NCI-H187 treated with DMSO at 0.1 percent for 48 hours (cell line): ENCODE results near the gene ALKAL2.
"Not testable (repeated sequence)": the region's sequence is repeated elsewhere in the genome, so short reads cannot be mapped to it uniquely, and the experiment has no call there.

Experiments used
- DNase-seq: peaks from one replicate; lab custom pipeline; 2025; lab: John Stamatoyannopoulos, UW

Gene ALKAL2, protein sequence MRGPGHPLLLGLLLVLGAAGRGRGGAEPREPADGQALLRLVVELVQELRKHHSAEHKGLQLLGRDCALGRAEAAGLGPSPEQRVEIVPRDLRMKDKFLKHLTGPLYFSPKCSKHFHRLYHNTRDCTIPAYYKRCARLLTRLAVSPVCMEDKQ

DNA sequence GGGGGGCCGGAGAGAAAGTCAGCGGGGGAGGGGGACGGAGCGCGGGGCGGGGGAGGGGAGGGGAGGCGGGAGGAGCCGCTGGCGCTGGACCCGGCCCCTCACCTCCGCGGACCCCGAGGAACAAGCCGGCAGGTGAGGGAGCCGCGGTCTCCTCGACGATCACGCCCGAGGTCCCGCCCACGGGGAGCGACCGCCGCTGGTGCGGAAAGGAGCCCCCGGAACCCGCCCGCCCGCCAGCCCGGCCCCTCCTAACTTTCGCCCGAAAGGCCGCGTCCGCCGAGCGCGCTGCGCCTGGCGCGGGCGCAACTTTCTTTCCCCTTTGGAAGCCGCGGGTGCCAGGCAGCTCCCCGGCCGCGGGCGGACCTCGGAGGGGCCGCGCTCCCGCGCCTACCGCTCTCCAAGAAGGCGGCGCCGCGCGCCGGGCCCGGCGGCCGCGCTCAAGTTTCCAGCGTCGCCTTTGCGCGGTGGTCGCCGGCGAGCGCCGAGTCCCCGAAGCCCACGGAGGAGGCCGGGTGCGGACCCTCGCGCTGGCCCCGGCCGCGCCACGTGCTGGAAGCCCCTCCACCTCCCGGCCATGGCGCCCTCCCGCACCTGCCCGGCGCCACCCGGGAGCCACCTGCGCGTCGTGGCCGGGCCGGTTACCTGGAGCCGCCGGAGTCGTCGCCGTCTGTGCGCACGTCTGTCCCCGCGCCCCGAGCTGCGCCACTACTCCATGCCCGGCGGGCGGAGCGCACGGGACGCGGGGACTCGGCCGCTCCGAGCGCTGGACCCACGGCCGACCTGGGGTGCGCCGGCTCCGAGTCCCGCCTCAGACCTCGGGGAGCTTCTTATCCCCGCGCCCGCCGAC, at the start of gene ALKAL2:
TSS of gene ALKAL2 (minus strand) at position 181 of the 847 bp plus-strand sequence. CDS start 256 bp downstream, outside the sequence.
- no peak for DNase-seq

DNA sequence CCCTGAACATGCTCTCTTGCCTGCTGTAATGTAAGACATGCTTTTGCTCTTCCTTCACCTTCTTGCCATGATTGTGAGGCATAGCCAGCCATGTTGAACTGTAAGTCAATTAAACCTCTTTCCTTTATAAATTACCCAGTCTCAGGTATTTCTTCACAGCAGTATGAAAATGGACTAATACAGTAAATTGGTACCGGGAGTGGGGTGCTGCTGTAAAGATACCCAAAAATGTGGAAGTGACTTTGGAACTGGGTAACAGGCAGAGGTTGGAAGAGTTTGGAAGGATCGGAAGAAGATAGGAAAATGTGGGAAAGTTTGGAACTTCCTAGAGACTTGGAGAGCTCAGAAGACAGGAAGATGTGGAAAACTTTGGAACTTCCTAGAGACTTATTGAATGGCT, 49.1 kb upstream of the ALKAL2 start:
- DNase-seq: not testable (repeated sequence)

DNA sequence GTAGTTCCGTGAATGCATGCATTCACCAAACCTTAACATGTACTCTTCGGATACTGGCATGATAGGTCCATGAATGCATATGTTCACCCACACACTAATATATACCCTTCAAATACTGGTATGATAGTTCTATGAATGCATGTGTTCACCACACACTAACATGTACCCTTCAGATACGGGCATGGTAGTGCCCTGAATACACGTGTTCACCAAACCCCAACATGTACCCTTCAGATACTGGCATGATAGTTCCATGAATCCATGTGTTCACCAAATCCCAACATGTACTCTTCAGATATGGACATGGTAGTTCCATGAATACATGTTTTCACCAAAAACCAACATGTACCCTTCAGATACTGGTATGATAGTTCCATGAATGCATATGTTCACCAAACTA, 48.5 kb upstream of the ALKAL2 start:
- no peak for DNase-seq

DNA sequence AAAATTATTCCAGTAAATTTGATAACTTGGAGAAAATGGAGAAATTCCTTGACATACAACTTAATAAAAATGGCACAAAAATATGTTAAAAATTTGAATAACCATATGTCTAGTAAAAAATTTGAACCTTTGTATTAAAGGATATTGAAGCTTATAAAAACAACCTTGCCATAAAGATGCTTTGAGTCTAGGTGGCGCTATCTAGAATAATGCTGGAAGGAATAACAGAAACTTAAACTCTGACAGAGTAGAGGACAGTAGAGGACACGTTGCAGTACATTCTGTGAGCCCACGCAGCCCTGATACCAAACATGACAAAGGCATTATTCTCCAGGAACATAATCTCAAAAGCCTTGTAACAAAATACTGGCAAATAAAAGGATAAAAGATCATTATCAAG, 44.7 kb upstream of the ALKAL2 start:
- no peak for DNase-seq

DNA sequence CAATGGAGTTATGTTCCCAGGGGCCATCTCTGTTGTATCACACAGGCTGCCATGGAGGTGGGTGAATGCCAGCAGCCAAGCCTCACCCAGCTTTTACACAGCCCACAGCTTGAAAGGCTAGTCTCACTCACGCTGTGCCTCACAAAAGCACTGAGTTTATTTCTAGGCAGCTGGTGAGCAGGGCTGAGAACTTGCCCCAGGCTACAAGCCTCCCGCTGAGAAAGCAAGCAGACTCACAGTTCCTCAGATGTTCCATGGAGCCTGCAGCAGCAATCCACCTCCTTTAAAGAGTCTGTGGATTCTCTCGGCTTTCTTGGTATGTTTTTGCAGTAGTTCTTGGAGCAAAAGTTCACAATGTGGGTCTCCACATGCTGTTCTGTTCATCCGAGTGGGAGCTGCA, 40.9 kb upstream of the ALKAL2 start:
- DNase-seq: no peak

DNA sequence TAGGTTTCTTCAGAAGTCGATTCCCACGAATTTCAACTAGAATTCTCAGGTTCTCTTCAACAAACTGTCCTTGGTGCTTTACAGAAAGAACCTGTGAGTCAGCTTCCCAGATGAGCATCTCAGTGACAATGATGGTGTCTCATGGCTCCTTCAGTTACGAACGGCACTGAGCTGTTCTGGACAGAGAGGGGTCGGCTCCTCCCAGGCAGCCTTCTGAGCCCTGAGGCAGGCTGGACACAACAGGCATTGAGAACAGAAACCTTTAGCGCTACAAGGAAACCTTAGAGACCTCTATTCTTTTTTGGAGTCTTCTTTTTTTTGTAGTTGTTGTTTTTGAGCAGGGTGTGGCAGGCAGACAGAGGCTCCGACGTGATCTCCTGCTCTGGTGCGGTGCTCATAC, 35.1 kb upstream of the ALKAL2 start:
- no peak for DNase-seq

DNA sequence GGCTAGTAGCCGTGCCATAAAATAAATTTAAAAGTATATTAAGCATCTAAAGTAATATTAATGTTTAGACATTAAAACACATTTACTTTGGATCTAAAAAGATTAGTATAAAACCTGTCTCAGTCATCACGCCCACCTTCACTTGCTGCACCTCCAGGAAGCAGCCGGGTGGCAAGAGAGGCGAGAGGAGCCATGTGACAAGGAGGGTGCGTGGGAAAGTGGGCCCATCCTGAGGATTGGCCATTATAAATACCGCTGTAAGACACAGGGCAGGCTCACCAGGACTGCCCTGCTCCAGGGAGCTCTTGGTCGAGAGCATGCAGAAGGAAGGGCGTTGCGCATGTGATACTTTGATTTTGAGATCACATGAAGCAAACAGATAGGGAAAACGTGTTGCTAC, 34.4 kb upstream of the ALKAL2 start:
- DNase-seq: no peak

DNA sequence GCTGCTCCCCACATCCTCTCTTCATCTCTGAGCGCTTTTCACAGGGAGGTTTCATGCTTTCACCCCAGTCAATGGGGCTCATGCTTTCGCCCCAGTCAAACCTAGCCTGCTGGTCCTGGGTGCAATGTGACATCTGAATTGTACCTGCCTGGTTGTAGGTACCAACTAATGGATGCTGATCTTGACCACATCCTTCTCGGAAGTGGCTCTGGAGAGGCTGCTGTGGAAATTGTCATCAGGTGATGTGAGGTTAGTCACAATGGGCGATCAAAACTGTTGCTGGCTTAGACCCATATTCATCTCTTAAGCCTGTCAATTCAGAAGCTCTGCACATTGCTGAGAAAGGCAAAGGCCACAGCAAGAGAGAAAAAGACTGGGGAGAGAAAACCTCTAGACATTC, 32.7 kb upstream of the ALKAL2 start:
- DNase-seq: no peak

DNA sequence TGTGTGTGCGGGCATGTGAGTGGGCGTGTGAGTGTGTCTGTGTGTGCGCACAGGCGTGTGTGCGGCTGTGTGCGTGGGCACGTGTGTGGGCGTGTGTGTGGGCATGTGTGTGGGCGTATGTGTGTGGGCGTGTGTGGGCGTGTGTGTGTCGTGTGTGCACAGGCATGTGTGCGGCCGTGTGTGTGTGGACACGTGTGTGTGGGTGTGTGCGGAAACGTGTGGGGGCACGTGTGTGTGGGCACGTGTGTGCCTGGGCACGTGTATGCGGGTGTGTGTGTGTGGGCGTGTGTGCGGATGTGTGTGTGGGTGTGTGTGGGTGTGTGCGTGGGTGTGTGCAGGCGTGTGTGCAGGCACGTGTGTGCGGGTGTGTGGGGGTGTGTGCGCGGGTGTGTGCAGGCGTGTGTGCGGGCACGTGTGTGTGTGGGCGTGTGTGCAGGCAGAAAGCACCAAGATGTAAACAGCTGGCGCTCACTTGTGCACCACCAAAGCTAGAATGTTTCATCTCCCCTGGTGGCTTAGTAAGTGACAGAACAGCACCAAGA, 31.2 kb upstream of the ALKAL2 start:
- DNase-seq: no peak

DNA sequence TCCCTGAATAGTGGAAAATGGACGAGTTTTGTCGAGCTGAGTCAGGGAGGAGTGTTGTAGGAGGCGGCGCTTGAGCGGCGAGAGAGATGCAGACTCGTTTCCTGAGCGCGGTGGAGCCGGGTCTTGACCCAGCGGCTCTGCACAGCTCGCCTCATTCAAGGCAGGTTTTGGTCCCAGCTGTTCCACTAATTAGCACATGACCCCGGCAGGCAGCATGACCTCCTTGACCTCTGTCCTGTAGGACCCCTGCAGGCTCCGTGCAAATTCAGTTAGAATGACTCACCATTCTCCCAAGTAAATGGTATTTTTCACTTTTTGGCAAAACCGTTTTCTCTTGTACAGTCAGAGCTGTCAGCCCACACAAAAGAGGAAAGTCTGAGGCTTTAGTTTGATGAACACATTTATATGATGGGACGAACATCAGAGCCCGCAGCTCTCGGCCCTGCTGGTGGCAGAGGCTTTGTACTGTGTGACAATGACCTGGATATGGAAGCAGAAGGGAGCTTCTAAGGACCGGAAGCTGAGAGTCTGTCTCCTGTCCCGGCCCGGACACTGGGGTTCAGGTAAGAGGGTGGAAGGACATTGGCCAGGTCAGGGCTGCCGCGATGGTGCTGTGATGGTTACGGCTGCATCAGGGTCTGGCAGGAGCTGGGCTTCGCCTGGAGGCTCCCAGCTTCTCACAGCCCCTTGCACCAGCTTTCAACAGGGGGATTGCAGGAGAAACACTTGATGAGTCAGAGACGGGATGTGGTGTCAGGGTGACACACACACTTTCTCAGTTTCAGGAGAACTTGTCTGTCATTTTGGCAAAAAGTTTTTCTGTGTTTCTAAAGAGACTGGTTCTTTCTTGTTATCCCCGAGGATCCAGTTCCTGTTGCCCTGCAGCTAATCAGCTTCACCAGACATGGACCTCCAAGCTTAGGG, 29.9 kb upstream of the ALKAL2 start:
- no peak for DNase-seq

DNA sequence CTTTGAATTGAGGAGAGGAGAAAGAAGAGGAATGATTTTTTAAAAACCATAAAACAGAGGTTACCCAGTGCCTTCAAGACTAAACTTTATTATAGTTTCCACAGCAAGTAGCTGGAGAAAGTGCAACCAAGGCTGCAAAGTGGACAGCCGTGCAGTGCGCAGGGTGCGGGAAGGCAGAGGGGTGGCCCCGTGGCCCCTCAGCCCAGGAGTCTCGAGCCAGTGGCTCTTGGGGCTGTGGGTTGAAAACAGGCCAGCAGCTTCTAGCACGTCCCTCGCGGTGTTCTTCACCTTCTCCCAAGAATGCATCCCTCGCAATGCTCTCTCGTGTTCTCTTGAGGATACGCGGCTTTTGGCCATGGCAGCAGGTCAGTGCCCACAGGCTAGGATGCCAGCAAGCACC, 28.5 kb upstream of the ALKAL2 start:
- no peak for DNase-seq

DNA sequence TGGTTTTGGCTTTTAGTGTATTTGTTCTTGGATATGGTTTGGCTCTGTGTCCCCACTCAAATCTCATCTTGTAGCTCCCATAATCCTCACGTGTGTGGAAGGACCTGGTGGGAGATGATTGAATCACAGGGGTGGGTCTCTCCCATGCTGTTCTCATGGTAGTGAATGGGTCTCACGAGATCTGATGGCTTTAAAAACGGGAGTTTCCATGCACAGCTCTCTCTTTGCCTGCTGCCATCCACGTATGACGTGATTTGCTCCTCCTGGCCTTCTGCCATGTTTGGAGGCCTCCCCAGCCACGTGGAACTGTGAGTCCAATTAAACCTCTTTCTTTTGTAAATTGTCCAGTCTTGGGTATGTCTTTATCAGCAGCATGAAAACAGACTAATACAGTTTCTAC, 28.0 kb upstream of the ALKAL2 start:
- not testable (repeated sequence) for DNase-seq

DNA sequence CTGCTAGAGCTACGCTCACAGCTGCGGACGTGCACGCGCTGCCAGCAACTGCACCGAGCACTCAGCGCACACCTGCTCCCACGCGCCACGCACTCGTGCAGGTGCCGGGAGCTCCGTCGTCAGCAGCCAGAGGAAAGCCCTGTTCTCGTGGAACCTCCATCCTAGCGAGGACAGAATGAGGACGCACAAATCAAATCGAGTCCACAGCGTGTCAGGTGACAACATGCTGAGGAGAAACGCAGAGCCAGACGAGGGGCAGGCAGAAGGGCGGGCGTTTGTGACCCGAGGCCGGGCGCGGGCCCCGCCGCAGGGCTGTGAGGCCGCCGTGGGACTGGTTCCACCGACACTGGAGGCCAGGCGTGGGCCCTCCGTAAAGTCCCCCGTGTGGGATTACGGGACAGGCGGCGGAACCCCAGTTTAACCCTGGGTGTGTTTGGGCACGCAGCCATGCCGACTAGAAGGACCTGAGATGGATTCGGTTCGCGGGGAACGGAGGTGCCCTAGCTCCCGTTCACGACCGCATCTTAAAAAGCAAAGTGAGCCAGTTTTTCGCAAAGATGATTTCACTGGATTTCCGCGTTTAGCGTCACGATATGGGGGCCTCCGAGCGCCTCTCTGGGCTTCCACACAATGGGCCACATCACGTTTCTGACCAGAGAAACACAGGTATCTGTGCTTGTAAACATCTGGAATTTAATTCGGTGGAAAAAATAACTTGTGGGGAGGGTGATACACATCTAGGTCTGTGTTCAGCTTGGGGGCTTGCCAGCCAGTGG, 26.9 kb upstream of the ALKAL2 start:
- no peak for DNase-seq

DNA sequence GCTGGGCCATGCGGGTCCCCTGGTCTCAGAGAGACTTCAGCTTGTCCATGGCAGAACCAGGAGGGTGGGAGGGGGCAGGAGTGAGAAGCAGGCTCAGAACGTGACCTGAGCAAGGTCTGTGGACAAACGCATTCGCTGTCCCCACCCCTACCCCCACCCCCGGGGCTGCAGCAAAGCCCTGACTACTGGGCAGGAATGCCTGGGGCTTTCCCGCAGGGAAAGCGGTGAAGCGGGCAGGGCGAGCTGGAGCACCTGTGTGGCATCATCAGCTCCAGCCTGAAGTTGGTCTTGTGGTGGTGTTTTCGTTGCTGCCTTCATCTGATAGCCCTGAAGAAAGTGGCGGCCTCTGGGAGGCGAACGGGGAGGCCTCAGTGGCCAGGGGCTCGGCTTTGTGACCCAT, 26.1 kb upstream of the ALKAL2 start:
- no peak for DNase-seq

DNA sequence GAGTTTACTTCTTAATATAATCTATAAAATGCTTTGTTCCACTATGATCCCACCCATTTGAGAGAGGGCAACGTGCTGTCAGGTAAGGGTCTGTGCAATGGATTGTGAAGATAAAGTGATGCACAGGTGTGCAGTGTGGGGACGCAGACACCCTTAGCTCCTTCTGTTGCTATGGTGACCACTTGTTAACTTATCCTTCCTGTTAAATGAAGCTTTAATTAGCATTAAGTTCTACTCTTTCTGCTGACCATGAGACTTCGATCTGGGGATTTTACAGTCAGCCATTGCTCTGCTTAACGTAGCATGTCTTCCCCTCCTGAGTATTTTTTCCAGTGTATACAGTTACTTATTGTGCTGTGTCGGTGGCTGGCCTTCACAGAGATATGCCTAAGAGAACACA, 23.1 kb upstream of the ALKAL2 start:
- no peak for DNase-seq

DNA sequence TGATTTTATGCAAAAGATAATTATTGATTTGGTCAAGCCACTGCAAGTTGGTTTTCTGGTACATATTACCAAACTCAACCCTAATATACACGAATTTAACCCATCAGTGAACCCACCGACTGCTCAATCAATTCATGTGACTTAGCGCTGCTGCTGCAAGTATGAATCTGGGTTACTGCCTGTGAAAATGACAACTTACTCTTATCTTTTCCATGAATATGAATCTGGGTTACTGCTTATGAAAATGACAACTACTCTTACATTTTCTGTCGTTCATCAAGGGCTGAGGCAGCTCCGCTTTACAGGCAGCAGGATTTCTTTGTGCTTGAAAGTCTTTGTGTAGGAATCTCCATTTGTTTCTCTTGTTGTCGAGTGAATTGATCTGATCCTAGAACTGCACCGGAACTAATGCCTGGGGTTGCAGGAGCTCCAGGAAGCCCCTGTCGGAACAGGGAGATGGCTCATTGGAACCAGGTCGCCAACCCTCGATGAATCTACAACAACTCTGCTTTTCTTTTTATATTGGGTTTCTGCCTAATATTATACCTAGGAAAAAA, 22.1 kb upstream of the ALKAL2 start:
- DNase-seq: no peak

DNA sequence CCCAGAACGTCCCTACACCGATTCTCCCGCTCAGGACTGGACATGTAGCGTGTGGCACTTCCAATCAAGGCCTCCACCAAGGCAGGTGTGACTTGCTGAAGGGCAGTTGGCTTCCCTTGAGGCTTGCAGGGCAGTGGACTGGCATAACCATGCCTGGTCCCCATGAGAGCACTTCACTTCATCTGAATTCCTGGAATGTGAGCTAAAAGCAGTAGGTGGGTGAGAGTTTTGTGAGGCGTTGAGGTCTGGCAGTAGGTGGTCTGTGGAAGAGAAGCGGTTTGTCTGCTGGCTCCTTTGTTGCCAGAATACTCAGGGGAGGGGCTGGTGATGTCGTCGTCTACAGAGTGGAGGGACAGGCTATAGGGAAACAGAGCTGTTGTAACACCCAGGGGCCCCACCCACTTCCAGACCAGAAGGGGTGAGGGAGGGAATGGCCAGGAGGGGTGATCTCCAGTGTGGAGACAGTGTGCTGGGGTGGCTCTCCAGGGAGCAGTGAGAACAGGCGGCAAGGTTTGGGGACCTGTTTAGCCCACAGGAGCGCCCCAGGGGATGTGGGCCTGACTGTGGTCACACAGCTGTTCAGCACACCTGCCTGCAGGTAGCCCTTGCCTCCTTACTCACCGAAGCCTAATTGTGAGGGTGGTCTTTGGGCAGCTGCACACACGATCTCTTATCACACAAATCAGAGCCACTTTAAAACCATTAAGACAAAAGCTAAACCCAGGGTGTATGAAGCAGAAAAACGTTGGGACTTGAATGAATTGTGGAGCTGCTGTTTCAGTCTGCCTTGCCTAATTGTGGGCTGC, 21.5 kb upstream of the ALKAL2 start:
- no peak for DNase-seq

DNA sequence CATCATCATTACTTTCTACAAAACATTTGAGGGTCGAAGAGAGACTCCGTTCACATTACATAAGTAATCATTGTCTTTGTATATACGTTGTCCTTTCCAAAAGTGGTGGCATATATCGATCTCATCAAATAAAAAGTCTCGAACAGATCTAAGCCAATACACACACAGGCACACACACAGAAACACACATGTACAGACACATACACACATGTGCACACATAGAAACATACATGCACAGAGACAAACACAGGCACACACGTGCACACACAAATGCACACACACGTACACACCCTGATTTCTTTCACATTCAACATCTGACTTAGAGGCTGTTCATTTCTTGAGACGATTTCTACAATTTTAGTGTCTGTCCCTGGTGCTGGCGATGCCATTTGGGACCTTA, 17.5 kb upstream of the ALKAL2 start:
- DNase-seq: no peak

DNA sequence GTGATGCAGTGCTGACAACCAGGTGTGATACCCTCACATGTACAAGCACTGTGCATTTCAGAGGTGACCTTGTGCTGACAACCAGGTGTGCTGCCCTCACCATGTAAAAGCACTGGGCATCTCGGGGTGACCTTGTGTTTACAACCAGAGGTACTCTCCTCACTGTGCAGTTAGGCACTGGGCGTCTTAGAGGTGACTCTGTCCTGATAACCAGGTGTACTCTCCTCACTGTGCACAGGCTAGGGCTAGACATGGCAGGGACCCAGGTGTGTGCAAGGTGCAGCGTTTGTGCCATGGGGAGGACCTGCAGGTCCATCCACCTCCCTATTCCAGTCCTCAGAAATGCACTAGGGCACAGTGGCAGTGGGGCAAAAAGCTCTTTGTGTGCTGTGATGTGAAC, 8.5 kb upstream of the ALKAL2 start:
- DNase-seq: no peak

DNA sequence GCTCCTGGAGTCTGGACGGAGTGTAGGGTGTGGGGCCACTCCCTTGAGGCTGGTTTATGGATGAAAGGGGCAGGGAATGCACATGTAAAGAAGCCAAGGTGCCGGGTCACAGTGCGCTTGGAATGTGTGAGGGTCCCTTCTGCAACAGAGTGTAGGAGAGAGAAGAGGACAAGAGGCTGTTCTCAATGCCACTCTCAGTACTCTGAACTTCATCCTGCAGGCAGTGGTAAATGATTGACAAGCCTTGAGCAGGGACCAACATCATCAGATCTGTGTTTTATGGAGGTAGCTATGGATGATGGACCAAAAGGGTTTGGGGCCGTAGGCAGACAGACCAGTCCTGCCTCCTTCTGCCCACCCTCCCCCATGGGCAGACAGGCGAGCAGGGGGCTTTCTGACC, 7.2 kb upstream of the ALKAL2 start:
- no peak for DNase-seq
